Fibroblast of mammary gland (primary cell): ENCODE measurements around the gene RYR1.
"Not testable (repeated sequence)": the region's sequence is repeated elsewhere in the genome, so short reads cannot be mapped to it uniquely, and the experiment has no call there.

Experiments
- DNase-seq: peaks from one replicate; pipeline ENCODE4 v3.0.0-alpha.2; 2010; ENCODE audit warnings: low read depth
- H3K4me3 ChIP-seq: 2 replicates; pipeline ENCODE4 v1.5.1; 2011; ENCODE audit warnings: low read depth, mild to moderate bottlenecking, low read length, moderate library complexity; ENCODE audit not compliant: control insufficient read depth
- TF ChIP-seq, protein P1 (sequence below): conservative IDR thresholded peaks from 2 replicates; pipeline ENCODE4 v1.5.1; 2011; ENCODE audit warnings: low read depth, low read length, inconsistent platforms; ENCODE audit not compliant: control insufficient read depth, insufficient read depth

RYR1 gene

DNA sequence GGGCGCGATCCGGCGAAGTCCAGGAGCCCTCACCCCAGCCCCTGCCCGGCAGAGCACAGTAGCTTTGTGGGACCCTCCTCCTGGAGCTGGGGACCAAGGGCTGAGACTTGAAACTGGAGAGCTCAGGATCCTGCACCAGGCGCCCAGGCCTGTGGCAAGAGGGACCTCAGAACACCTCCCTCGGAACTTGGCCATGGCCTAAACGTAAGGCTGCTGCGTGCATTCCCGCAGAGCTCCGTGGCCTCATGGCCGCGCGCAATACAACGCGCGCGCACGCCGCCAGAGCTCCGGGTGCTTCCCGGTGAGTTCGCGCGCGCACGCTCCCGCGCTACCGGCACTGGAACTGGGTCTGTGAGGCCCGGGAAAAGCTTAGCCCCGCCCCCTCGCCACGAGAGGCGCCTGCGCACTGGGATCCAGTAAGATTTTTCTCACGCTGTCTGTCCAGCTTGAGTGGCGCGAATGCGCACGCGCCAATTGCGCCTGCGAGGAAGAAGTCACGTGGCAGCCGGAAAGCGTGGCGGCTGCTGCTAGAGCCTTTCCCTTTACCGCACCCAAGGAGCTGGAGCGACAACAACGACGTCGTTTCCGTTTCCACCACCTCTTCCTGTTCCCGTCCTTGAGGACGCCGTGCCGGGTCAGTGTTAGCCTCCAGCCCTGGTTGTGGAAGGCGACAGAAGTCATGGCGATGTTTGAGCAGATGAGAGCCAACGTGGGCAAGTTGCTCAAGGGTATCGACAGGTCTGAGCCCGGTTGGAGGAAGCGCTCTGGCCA lies 185.3 kb downstream of the RYR1 start, which contains the start of gene EIF3K:
TSS of gene EIF3K (plus strand) at position 599 of the 771 bp plus-strand sequence. CDS start at position 680, 81 bp downstream.
- DNase-seq = peak; percentile 99
- TF ChIP-seq, protein P1, sequence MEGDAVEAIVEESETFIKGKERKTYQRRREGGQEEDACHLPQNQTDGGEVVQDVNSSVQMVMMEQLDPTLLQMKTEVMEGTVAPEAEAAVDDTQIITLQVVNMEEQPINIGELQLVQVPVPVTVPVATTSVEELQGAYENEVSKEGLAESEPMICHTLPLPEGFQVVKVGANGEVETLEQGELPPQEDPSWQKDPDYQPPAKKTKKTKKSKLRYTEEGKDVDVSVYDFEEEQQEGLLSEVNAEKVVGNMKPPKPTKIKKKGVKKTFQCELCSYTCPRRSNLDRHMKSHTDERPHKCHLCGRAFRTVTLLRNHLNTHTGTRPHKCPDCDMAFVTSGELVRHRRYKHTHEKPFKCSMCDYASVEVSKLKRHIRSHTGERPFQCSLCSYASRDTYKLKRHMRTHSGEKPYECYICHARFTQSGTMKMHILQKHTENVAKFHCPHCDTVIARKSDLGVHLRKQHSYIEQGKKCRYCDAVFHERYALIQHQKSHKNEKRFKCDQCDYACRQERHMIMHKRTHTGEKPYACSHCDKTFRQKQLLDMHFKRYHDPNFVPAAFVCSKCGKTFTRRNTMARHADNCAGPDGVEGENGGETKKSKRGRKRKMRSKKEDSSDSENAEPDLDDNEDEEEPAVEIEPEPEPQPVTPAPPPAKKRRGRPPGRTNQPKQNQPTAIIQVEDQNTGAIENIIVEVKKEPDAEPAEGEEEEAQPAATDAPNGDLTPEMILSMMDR = no peak
- peak within 1 kb of the TSS; percentile 87 for H3K4me3 ChIP-seq

DNA sequence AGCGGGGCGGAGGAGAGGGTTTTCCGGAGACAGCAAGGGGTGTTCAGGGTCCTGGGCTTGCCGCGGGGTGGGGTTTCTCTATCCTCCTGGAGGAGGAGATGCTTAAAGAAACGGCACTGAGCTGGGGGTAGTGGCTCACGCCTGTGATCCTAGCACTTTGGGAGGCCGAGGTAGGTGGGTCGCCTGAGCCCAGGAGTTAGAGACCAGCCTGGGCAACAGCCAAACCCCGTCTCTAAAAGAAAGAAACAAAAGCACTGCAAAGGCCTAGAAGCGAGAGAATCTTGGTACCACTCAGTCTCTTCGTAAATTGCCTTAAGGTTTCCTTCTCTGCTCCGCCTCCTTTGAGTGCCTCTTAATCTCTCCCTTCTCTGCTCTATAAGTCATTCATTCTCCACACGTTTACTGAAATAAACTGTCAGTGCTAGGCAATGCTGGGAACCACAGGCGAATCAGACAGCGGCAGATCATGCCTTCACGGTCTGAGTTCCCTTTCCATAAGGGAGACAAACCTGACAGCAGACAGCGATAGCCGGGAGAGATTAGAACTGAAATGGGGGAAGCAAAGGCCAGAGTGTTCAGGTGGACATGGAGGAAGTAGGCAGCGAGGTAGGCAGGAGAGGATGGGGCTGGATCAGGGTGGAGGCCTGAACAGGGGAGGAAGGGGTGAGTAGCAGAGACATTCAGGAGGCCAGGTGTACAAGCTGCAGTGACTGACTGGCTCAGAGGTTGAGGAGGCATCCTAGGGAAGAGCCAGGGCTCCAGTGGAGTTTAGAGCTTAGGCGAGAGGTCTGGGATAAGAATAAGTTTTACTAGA lies 186.1 kb downstream of the RYR1 start:
- TF ChIP-seq, protein P1 = no peak
- peak overlapping the region; percentile 87 for H3K4me3 ChIP-seq
- no peak for DNase-seq

DNA sequence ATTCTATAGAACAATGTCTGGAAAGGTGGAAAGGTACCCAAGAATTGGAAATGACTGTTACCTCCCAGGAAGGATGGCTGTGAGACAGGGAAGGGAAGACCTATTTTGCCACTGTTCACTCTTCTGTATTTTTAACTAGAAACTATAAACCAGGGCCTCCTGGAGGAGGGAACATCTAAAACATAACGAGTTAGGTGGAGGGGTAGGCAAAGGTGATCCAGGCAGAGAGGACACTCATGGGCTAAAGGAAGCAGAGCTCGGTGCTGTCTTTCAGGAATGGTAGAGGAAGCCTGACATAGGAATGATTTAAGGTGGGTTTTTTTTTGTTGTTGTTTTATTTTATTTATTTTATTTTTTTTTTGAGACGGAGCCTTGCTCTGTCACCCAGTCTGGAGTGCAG lies 191.3 kb downstream of the RYR1 start:
- no peak for DNase-seq
- TF ChIP-seq, protein P1 = no peak
- no peak overlapping the region for H3K4me3 ChIP-seq

DNA sequence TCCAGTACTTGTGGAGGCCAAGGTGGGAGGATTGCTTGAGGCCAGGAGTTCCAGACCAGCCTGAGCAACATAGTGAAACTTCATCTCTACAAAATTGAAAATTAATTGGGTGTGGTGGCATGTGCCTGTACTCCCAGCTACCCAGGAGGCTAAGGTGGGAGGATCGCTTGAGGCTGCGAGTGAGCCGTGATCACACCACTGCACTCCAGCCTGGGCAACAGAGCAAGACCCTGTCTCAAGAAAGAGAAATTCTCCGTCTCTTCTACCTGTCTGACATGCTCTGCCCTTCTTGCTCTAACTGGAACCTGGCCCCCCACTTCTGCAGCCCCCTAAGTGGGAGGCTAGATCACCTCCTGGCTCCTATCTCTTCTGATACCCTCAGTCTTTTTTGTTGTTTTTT lies 192.9 kb downstream of the RYR1 start:
- TF ChIP-seq, protein P1 = no peak
- DNase-seq = no peak
- no peak overlapping the region for H3K4me3 ChIP-seq

DNA sequence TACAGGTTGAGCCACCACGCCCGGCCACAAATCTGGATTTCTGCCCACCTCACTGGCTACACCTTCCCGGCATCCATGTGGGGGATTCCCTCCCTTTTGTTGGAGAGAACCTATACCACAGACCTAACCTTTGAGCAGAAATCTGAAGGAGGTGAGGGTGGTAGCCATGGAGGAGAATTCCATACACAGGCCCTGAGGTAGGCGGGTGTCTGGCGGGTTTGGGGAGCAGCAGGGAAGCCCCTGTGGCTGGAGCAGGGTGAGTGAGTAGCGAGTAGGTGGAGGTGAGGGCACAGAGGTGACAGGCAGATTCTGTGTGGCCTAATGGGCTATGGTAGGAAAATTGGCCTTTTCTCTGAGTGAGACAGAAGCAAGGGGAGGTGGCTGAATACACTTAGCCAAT lies 196.1 kb downstream of the RYR1 start:
- DNase-seq = no peak
- no peak overlapping the region for H3K4me3 ChIP-seq
- TF ChIP-seq, protein P1 = no peak

DNA sequence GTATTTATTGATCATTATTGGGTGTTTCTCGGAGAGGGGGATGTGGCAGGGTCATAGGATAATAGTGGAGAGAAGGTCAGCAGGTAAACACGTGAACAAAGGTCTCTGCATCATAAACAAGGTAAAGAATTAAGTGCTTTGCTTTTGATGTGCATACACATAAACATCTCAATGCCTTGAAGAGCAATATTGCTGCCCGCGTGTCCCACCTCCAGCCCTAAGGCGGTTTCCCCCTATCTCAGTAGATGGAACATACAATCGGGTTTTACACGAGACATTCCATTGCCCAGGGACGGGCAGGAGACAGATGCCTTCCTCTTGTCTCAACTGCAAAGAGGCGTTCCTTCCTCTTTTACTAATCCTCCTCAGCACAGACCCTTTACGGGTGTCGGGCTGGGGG lies 197.8 kb downstream of the RYR1 start:
- H3K4me3 ChIP-seq, DNase-seq: not testable (repeated sequence)

DNA sequence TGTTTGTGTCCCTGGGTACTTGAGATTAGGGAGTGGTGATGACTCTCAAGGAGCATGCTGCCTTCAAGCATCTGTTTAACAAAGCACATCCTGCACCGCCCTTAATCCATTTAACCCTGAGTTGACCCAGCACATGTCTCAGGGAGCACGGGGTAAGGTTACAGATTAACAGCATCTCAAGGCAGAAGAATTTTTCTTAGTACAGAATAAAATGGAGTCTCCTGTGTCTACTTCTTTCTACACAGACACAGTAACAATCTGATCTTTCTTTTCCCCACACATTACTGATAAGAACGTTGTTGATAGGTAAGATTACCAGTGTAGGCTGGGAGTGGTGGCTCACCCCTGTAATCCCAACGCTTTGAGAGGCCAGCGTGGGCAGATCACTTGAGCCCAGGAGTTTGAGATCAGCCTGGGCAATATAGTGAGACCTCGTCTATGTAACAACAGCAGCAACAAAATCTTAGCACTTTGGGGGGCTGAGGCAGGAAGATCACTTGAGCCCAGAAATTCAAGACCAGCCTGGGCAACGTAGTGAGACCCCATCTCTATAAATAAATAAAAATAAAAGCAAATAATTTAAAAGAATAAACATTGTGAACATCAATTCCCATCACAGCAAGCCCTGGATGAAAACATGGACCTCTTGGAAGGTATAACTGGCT lies 198.5 kb downstream of the RYR1 start:
- not testable (repeated sequence) for H3K4me3 ChIP-seq, DNase-seq
